Kidney epithelial cell (primary cell): ENCODE data around the gene PI4KB. TPM values are rescaled to one million over a fixed set of nuclear protein-coding genes. Genes with fewer than 3 reads are reported as not detected.

Experiments
- DNase-seq: peaks from one replicate; pipeline ENCODE4 v3.0.0-alpha.2; 2010; ENCODE audit warnings: low read depth
- H3K27me3 ChIP-seq: 2 replicates; pipeline ENCODE4 v1.6.0; 2011; ENCODE audit warnings: low read length; ENCODE audit not compliant: control insufficient read depth, insufficient read depth
- H3K36me3 ChIP-seq: 2 replicates; pipeline ENCODE4 v1.5.1; 2011; ENCODE audit warnings: low read length; ENCODE audit not compliant: control insufficient read depth, insufficient read depth
- H3K4me3 ChIP-seq: 2 replicates; pipeline ENCODE4 v1.5.1; 2011; ENCODE audit warnings: low read depth, mild to moderate bottlenecking, control low read depth, low read length
- CTCF ChIP-seq: IDR thresholded peaks from 2 replicates; pipeline ENCODE4 v1.5.1; 2011; ENCODE audit warnings: mild to moderate bottlenecking, moderate library complexity, low read length, control low read depth, inconsistent platforms; ENCODE audit not compliant: insufficient read depth, poor library complexity, severe bottlenecking
- total RNA-seq: library from RNA; depleted of rRNA; stranded (reverse); fragments of >200 nt; gene quantifications from 2 replicates; pipeline ENCODE4 v1.2.3, GENCODE V29; 2015

The PI4KB gene
- total RNA-seq, 1 donor from 2014 or later, result 44.1 TPM

- no peak for TF ChIP-seq CTCF
- no peaks in the 10 kb centered on the region for H3K36me3 ChIP-seq
- no peaks in the 10 kb centered on the region for H3K27me3 ChIP-seq
- no peak for DNase-seq
- H3K4me3 ChIP-seq, result no peak overlapping the region
Observed at GRCh38 chr1:151266821-151267220, 60.4 kb downstream of the PI4KB start.

DNA sequence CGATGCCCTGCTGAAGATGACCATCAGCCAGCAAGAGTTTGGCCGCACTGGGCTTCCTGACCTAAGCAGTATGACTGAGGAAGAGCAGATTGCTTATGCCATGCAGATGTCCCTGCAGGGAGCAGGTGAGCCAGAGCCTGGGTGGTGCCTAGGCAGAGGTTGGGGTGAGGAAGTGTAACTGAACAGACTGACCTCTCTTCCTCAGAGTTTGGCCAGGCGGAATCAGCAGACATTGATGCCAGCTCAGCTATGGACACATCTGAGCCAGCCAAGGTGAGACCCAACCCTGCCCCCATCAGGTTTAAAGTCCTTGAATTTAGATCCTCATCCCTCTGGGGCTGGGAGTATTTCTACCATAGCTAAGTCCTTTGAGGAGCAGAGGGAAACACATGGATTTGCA is 60.9 kb downstream of the PI4KB start:
- H3K4me3 ChIP-seq, result no peak overlapping the region
- TF ChIP-seq CTCF, result no peak
- no peaks in the 10 kb centered on the region for H3K36me3 ChIP-seq
- H3K27me3 ChIP-seq, result no peaks in the 10 kb centered on the region
- DNase-seq, result no peak

DNA sequence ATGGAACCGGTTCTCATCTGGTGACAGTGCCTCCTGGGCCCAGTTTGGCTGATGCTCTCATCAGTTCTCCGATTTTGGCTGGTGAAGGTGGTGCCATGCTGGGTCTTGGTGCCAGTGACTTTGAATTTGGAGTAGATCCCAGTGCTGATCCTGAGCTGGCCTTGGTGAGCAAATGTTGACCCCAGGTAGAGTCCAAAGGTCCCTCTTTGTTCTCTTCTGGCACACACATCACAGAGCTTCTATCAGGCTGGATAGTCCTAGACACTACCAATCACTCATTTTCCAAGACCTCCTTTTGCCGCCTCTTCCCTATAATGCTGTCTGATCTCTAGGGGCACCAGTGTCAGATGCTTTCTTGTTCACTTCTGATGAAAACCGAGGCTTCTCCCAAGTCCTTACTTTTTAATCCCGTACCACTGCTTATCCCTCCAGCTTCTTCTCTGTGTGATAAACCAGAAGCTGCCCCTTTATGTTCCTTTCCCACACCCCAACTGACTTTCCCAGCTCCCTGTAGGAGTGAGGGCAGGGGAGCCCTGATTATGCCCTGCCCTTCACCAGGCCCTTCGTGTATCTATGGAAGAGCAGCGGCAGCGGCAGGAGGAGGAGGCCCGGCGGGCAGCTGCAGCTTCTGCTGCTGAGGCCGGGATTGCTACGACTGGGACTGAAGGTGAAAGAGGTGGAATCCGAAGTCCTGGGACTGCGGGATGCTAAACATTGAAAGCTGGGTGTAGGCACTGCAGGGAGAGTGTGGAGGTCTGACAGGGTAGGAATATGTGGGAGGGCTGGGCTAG is 61.6 kb downstream of the PI4KB start:
- H3K27me3 ChIP-seq, result no peaks in the 10 kb centered on the region
- H3K36me3 ChIP-seq, result no peaks in the 10 kb centered on the region
- no peak overlapping the region for H3K4me3 ChIP-seq
- DNase-seq, result no peak
- no peak for TF ChIP-seq CTCF

DNA sequence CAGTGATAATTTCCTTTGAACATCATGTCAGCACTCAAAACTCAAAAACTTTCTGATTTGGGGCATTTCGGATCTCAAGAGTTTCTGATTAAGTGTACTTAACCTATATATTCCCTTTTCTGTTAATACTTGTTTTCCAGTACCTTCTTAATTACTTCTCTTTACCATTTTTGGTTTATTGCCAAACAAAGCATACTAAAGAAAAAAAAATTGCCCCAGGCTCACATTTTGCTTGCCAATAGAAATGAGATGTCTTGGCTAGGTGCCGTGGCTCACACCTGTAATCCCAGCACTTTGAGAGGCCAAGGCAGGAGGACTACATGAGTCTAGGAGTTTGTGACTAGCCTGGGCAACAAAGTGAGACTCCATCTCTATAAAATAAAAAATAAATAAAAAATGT is 67.9 kb downstream of the PI4KB start:
- DNase-seq, result no peak
- no peaks in the 10 kb centered on the region for H3K27me3 ChIP-seq
- no peak overlapping the region for H3K4me3 ChIP-seq
- no peaks in the 10 kb centered on the region for H3K36me3 ChIP-seq
- no peak for TF ChIP-seq CTCF

- TF ChIP-seq CTCF, result no peak
- no peaks in the 10 kb centered on the region for H3K36me3 ChIP-seq
- H3K27me3 ChIP-seq, result no peaks in the 10 kb centered on the region
- H3K4me3 ChIP-seq, result peak overlapping the region; percentile 96
- DNase-seq, result no peak
Observed at GRCh38 chr1:151255381-151255780, 71.8 kb downstream of the PI4KB start.
